Hepatocyte (in vitro differentiated cells): Measurements from ENCODE around the gene SCAMP2. TPM values are rescaled to one million over a fixed set of nuclear protein-coding genes. Genes with fewer than 3 reads are reported as not detected.

ENCODE experiments used
- DNase-seq: peaks from one replicate; pipeline ENCODE4 v3.0.0-alpha.2; 2016; ENCODE audit warnings: low spot score
- H2AFZ ChIP-seq: fragments of 200-600 bp; sonication (generic); 2 replicates; pipeline ENCODE4 v1.6.0; 2016; ENCODE audit warnings: antibody characterized with exemption, mild to moderate bottlenecking
- H3K27ac ChIP-seq: fragments of 200-600 bp; sonication (generic); 2 replicates; pipeline ENCODE4 v1.5.1; 2016; ENCODE audit warnings: mild to moderate bottlenecking
- H3K27me3 ChIP-seq: fragments of 200-600 bp; sonication (generic); 2 replicates; pipeline ENCODE4 v1.6.1; 2016
- H3K36me3 ChIP-seq: fragments of 200-600 bp; sonication (generic); replicated peaks from 2 replicates; pipeline ENCODE4 v1.5.1; 2016; ENCODE audit warnings: low read depth; ENCODE audit not compliant: insufficient read depth
- H3K4me1 ChIP-seq: fragments of 200-600 bp; sonication (generic); 2 replicates; pipeline ENCODE4 v1.5.1; 2016; ENCODE audit warnings: mild to moderate bottlenecking, moderate library complexity; ENCODE audit not compliant: insufficient read depth
- H3K4me2 ChIP-seq: fragments of 200-600 bp; sonication (generic); 2 replicates; pipeline ENCODE4 v1.6.0; 2016
- H3K4me3 ChIP-seq: fragments of 200-600 bp; sonication (generic); 2 replicates; pipeline ENCODE4 v1.5.1; 2016; ENCODE audit warnings: mild to moderate bottlenecking
- H3K79me2 ChIP-seq: fragments of 200-600 bp; sonication (generic); 2 replicates; pipeline ENCODE4 v1.6.0; 2017; ENCODE audit warnings: mild to moderate bottlenecking
- H3K9me2 ChIP-seq: fragments of 200-600 bp; sonication (generic); replicated peaks from 2 replicates; pipeline ENCODE4 v1.6.0; 2017; ENCODE audit warnings: mild to moderate bottlenecking; ENCODE audit not compliant: insufficient read depth
- H3K9me3 ChIP-seq: fragments of 200-600 bp; sonication (generic); 2 replicates; pipeline ENCODE4 v1.5.1; 2016; ENCODE audit warnings: low read depth, mild to moderate bottlenecking
- H4K20me1 ChIP-seq: fragments of 200-600 bp; sonication (generic); 2 replicates; pipeline ENCODE4 v1.6.0; 2016; ENCODE audit warnings: mild to moderate bottlenecking; ENCODE audit not compliant: insufficient read depth, poor library complexity, severe bottlenecking
- CTCF ChIP-seq: fragments of 200-600 bp; sonication (generic); IDR thresholded peaks from 2 replicates; pipeline ENCODE4 v1.5.1; 2016; ENCODE audit warnings: antibody characterized with exemption, mild to moderate bottlenecking; ENCODE audit not compliant: poor library complexity
- EZH2 ChIP-seq: fragments of 200-600 bp; sonication (generic); IDR thresholded peaks from 2 replicates; pipeline ENCODE4 v1.6.1; 2016; ENCODE audit warnings: antibody characterized with exemption, mild to moderate bottlenecking, borderline replicate concordance
- EZH2phosphoT487 ChIP-seq: fragments of 200-600 bp; sonication (generic); IDR thresholded peaks from one replicate; pipeline ENCODE4 v1.6.1; 2018; ENCODE audit warnings: antibody characterized with exemption, mild to moderate bottlenecking, low read depth, moderate library complexity; ENCODE audit not compliant: unreplicated experiment, severe bottlenecking
- WGBS: methylation state at CpG from one replicate; pipeline ENCODE4 v1.1.6; 2016; ENCODE audit warnings: low lambda C conversion rate; ENCODE audit errors: missing lambda C conversion rate; 5-methylcytosine and 5-hydroxymethylcytosine counted together
- polyA plus RNA-seq: library from polyadenylated mRNA; unstranded; fragments of >200 nt; fragmentation: Nextera tagmentation; extraction: Ambion mirVana; gene quantifications from 2 replicates; pipeline ENCODE4 v1.2.1, GENCODE V29; 2016
- total RNA-seq: library from RNA; depleted of rRNA; stranded (reverse); fragments of >200 nt; gene quantifications from 2 replicates; pipeline ENCODE4 v1.2.3, GENCODE V29; 2014

SCAMP2 gene
- total and polyA plus RNA-seq, 2 experiments from 2014 or later, result 64.0 to 130 TPM

GRCh38 chr15:74913041-74913440, 39.9 kb upstream of the SCAMP2 start:
- H3K9me3 ChIP-seq, result no peaks in the 10 kb centered on the region
- no peak for DNase-seq
- 97% methylated on average over 9 of the region's 9 CpGs for WGBS
- H3K27me3 ChIP-seq, result no peaks in the 10 kb centered on the region
- no peak overlapping the region for H2AFZ ChIP-seq
- H3K36me3 ChIP-seq, result no peaks in the 10 kb centered on the region
- H3K4me2 ChIP-seq, result no peak overlapping the region
- H3K4me3 ChIP-seq, result no peak overlapping the region
- H3K4me1 ChIP-seq, result no peaks in the 10 kb centered on the region
- H4K20me1 ChIP-seq, result no peaks in the 10 kb centered on the region
- H3K27ac ChIP-seq, result no peak overlapping the region
- TF ChIP-seq CTCF, result no peak
- no peak for TF ChIP-seq EZH2
- TF ChIP-seq EZH2phosphoT487, result no peak
- no peaks in the 10 kb centered on the region for H3K9me2 ChIP-seq
- H3K79me2 ChIP-seq, result no peaks in the 10 kb centered on the region

GRCh38 chr15:74908635-74909034, 35.5 kb upstream of the SCAMP2 start:
- Histone ChIP-seq H3K79me2 (peaks cover 21% of the 10 kb centered on the region), H2AFZ (no peak overlapping the region), H3K4me2 (no peak overlapping the region), H3K9me2 (no peaks in the 10 kb centered on the region), H3K27ac (no peak overlapping the region), H4K20me1 (no peaks in the 10 kb centered on the region), H3K4me1 (peaks cover 17% of the 10 kb centered on the region), H3K36me3 (peaks cover 8% of the 10 kb centered on the region), H3K4me3 (no peak overlapping the region), H3K9me3 (no peaks in the 10 kb centered on the region), H3K27me3 (no peaks in the 10 kb centered on the region)
- no peak for DNase-seq
- 80% methylated on average over 4 of the region's 4 CpGs for WGBS
- no peak for TF ChIP-seq EZH2phosphoT487

GRCh38 chr15:74907163-74907870, 34.2 kb upstream of the SCAMP2 start:
- peaks cover 17% of the 10 kb centered on the region for H3K4me1 ChIP-seq
- WGBS, result 45% methylated on average over 8 of the region's 8 CpGs

More at GRCh38 chr15:74907163-74907870, 34.2 kb upstream of the SCAMP2 start:
- Histone ChIP-seq H3K9me2 (no peaks in the 10 kb centered on the region), H3K4me2 (peak overlapping the region; percentile 82), H3K79me2 (peaks cover 25% of the 10 kb centered on the region), H4K20me1 (no peaks in the 10 kb centered on the region), H3K27ac (peak overlapping the region; percentile 90), H3K27me3 (no peaks in the 10 kb centered on the region), H3K4me3 (peak overlapping the region; percentile 51), H3K36me3 (peaks cover 8% of the 10 kb centered on the region), H3K9me3 (no peaks in the 10 kb centered on the region), H2AFZ (peak overlapping the region; percentile 64)
- no peak for DNase-seq
- TF ChIP-seq CTCF, result no peak
- TF ChIP-seq EZH2phosphoT487, result no peak
- no peak for TF ChIP-seq EZH2
